SKM-1 treated with dmso at 0.1 percent for 144 hours (cell line): ENCODE measurements around the gene SOBP.

Experiments
- DNase-seq: peaks from one replicate; lab custom pipeline; 2025; ENCODE audit not compliant: unreplicated experiment; lab: John Stamatoyannopoulos, UW

Gene SOBP

DNA sequence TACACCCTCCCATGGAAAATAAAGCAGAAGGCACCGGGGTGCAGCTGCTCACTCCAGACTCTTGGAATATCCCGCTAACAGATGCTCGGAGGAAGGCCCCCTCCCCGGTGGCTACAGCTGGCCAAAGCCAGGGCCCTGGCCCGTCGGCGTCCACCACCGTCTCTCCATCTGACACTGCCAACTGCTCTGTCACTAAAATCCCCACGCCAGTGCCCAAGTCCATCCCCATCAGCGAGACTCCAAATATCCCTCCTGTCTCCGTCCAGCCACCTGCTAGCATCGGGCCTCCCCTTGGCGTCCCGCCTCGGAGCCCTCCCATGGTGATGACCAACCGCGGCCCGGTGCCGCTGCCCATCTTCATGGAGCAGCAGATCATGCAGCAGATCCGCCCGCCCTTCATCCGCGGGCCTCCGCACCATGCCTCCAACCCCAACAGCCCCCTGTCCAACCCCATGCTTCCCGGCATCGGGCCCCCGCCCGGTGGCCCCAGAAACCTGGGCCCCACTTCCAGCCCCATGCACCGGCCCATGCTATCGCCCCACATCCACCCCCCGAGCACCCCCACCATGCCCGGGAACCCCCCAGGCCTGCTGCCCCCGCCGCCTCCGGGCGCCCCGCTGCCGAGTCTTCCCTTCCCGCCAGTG lies 143.9 kb downstream of the SOBP start:
- no peak for DNase-seq

DNA sequence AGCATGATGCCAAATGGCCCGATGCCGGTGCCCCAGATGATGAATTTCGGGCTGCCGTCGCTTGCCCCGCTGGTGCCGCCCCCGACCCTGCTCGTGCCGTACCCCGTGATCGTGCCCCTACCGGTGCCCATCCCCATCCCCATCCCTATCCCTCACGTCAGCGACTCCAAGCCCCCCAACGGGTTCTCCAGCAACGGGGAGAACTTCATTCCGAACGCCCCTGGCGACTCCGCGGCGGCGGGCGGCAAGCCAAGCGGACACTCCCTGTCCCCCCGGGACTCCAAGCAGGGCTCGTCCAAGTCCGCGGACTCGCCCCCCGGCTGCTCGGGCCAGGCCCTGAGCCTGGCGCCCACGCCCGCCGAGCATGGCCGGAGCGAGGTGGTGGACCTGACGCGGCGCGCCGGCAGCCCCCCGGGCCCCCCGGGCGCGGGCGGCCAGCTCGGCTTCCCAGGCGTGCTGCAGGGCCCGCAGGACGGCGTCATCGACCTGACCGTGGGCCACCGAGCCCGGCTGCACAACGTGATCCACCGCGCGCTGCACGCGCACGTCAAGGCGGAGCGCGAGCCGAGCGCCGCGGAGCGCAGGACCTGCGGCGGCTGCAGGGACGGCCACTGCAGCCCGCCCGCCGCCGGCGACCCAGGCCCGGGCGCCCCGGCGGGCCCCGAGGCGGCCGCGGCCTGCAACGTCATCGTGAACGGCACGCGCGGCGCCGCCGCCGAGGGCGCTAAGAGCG lies 144.6 kb downstream of the SOBP start:
- no peak for DNase-seq

DNA sequence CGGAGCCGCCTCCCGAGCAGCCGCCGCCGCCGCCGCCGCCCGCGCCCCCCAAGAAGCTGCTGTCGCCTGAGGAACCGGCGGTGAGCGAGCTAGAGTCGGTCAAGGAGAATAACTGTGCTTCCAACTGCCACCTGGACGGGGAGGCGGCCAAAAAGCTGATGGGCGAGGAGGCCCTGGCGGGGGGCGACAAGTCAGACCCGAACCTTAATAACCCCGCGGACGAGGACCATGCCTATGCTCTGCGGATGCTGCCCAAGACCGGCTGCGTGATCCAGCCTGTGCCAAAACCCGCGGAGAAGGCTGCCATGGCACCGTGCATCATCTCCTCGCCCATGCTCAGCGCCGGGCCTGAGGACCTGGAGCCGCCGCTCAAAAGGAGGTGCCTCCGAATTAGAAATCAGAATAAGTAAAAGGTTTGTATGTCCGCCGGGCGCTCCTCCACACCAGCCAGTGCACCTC lies 145.2 kb downstream of the SOBP start:
- DNase-seq, result no peak

DNA sequence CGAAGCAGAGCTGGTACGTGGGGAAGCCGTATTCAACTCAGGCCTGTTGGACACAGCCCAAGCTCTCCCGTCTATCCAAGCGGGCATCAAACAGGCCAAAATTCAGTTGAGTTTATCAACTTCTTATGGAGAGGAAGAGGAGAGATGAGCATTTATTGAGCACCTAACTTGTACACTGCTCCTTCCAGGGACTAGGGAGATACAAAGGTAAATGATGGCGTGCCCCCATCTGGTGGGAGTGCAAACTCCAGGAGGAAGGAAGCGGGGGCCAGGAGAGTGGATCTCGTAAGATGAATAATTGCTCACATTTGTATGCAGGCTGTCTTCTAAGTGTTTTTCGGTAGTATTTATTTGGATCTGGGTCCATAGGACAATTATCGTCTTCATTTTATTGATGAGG lies 146.6 kb downstream of the SOBP start:
- no peak for DNase-seq

DNA sequence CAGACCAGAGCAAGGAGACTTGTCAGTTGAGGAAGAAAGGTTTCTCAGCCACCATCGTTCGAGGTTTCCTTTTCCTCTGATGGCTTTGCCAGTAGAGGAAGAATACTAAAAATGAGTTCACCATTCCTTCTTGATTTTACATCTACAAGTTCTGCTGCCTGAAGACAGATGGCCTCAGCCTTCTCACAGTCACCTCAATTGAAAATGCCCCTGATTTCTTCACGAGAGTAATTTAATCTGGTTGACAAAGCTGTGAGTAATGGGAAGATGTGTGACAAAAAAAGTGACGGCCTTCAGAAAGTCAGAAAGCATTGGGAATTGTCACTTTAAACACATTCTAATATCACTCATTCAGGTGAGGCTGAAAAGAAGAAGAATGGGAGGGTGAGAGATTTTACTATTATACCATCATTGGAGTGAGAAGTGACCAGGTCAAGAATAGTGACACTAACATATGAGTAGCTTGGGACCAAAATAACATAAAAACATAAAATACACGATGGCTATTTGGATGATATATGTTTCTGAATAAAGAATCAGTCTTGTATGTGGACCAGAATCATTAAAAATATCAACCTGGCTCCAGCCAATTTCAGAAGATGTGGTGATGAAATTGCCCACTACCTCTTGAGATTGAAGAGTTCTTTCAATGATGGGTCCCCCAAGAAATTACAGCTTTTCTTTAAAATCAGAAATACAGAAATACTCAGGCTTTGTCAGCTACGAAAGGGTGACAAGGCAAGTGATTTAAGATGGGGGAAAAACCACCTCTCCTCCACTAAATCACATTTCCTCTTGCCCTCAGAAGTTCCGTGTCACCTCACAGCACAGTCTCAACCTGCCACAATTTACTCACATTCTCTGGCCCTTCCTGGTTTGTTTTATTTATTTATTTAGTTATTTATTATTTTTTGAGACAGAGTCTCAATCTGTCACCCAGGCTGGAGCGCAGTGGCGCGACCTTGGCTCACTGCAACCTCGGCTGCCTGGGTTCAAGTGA lies 147.7 kb downstream of the SOBP start:
- DNase-seq, result no peak

DNA sequence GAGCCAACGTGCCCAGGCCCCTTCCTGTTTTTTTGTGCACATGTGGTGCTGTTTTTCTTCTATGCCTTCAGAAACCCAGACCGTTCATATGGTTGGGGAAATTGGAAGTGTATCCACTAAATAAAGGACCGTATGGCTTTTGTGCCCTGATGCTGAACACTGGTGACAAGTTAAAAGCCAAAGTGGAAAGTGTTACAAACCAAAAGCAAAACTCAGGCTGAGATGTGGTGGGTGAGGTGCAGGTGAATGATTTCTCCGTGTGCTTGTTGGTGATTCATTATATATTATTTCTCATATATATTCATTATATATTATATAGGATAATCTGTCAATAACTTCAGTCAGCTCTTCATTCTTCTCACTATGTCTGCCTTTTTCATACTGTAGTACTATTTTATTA lies 148.6 kb downstream of the SOBP start:
- DNase-seq, result no peak

DNA sequence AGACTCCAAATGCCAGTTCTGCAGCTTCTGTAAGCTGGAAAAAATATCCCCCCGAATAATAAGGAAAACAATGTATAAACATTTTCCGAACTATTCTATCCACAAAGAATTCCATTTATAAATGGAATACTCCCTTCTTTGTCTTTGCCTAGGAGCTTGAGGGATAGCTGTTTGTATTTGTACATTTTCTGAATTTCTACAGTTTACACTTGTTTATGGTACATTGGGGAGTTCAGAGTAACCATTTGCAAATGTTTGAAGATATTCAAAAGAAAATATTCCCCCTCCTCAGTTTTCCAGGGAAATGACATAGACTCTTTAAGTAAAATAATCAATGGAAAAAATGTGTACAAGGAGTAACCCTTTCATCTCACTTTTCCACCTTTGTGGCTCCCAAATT lies 149.6 kb downstream of the SOBP start:
- DNase-seq, result no peak

DNA sequence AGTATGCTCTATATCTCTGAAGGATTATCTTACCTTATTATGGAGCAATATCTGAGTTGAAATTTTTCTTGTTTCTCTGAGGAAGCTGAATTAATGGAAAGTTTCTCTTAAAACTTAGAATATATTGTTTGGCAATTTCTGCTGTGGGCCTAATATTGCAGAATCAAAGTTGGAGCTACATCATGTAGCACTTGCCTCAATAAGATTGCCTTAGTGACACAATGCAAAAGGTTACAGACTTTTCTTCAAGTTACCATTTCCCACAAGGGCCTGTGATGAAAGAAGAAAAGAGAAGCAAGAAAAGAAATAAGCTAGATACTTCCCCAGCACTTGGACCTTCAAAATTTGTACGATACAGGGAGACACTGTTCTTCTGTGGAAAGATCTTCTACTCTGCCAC lies 151.2 kb downstream of the SOBP start:
- no peak for DNase-seq

DNA sequence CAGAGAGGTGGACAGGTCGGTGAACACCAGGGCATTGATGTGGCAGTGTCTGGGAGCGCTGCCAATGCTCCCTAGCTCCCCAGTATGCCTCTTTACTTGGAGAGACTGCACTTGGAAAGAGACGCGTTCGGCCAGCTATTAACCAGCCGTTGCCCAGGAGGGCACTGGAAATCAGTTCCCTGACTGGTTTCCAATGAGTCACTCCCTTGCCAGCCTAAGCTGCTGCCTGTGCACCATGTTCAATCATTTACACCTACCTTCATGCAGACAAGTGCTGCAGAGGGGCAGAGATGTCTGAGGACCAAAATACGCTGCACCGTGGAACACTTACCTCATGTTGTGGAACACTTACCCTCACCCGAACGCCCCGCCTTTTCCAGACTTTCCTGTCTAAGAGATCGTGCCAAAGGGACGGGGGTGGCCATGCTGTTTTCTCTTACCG lies 151.6 kb downstream of the SOBP start:
- DNase-seq, result no peak

DNA sequence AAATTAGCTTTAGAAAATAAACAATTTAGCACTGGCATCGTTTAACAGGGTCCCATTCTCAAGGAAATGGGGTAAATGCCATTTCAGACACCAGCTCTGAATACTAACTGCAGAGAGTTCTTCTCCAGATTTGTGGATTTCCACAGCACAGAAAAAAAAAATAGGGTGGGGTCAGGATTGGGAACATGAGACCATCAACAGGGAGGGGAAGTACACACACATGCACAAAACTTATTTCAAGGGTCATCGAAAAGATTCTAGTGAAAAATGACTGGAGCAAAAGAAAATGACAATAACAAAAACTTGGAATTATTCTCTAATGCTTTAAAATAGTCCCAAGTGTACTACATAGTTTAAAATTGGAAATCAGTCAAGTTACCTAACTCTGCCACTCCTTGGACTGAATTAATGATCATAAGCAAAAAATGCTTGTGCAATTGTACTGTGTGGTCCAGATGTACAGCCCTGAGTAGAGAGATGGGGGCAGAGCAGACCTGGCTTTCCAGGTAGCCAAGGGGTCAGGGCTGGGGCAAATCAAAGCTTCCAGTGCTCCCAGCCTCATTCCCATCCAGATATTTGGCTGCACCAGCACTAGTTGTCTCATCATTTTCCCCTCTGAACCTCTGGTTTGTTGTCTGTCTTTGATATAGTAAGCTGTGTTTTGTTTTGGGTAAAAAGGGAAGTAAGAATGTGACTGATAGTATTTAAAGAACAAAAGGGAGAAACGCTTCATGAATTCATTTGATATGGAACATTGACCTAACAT lies 152.4 kb downstream of the SOBP start:
- DNase-seq, result no peak

DNA sequence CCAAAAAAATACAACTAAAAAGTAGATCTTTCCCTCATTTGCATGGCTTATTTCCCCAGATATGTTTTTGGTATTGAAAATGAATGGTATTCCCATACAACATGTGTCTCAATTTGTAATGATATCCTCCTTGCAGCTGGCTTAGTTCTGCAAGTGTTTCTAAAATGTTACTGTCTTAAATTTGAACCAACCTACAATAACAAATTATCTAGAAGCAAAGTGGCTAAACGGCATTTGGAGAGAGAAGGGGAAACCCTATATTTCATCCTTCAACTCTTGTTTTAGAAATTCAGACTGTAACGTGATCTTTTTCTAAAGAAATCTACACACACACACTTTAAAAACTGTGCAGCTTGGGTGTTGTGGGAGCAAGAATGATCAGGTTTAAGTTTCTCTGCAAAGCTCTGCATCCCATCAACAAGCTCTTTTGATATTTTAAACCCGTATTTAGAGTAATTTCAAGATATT lies 153.0 kb downstream of the SOBP start:
- no peak for DNase-seq

DNA sequence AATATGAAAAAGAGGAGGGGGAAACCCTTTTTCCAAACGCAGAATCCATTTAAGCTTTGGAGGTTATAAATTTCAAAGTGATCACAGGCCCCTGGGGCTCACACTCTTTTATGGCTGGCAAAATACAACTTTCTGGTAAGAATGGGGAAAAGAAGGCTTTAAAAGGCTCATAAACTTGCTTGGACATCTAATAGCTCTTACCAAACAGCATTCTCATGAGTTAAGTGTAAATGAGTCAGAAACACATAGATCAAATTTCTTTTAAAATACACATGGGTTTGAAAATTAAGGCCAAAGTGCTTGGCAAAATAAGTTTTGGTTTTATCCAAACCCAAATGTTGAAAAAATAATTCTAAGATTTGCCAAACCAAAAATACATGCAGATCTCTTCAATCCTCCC lies 154.6 kb downstream of the SOBP start:
- DNase-seq, result no peak

DNA sequence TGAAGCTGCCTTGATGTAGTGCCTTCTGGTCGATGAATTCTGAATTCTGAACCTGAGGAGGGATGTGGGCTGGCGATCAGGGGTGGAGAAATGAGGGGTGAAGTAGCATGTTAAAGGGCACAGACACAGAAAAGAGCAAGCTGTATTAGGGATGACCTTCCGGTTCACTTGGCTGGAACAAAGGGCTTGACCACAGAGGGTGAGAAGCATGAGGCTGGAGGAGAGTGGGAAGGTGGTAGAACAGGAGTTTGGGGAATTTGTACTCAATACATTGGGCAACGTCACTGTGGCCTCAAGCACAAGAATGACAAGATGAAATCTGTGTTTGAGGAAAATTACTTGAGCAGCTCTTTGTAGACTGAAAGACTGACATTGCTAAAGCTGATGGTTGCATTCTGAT lies 155.8 kb downstream of the SOBP start:
- DNase-seq, result no peak

DNA sequence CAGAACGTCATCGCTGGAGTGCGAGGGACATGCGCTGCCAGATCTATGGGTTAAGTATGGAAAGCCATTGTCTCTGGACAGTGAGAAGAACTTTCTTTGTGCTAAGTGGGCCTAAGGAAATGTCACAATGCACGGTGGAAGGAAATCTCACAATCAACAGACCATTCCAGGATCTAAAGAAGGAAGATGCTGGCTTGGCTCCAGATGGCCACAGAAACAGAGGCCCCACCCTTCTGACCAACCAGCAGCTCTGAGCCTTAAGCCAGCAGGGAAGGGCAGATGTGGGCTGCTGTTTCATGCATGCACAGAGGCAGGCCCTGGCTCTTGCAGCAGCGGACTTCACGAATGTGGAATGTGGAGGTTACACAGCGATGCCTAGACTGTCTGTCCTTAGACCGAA lies 156.3 kb downstream of the SOBP start:
- no peak for DNase-seq

DNA sequence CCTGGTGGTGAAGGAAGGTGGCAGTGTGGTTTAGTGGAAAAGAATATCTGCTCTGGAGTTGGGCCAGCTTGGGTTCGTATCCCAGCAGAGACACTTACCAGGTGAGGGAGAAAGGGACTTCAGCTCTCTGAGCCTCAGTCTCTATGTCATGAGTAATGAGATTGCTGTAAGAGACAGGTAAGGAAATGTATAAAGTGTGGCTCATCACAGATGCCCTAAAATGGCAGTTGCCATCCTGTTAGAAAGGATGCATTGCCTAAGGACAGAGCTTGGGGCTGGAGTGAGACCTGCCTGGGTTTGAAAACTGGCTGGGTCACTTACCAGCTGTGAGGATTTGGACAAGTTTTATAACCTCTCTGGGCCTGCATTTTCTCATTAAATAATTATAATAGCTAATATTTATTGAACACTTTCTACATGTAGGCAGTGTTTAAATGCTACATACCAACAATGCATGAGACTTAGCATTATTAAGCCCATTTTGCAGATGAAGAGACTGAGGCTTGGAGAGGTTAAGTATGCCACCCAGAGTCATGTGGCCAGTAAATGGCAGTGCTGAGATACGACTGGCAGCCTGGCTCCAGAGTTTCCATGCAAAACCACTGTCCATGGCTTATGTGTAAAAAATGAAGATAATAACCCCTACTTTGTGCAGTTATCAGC lies 157.0 kb downstream of the SOBP start:
- DNase-seq, result no peak

DNA sequence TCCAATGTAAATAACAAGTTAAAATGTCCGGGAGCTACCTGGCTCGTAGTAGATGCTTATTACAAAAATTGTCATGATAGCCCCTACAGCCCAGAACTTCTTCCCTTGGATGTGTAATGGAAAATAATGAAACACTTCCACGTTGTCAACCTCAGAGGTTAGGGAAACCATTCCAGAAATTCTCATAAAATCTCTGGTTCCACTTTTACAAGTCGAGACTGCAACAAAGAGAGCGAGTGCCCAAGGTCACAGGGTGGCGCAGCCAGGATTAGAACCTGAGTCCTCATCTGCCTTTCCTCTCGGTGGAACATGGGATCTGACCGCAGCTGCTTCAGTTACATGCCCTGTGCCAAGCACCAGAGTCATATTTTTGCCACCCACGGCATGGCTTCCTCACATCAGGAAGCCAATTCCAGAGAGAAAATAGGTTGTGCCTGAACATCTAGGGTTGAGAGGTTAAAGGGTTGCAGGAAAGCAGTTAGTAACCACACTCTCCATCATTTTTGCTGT lies 157.6 kb downstream of the SOBP start:
- no peak for DNase-seq

DNA sequence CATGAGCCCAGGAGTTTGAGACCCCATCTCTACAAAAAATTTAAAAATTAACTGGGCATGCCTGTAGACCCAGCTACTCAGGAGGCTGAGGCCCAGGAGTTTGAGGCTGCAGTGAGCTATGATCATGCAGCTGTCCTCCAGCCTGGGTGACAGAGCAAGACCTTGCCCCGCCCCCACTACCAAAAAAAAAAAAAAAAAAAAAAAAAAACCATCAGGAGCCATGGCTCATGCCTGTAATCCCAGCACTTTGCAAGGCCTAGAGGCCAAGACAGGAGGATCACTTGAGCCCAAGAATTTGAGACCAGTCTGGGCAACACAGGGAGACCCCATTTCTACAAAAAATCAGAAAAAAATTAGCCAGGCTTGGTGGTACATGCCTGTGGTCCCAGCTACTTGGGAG lies 159.1 kb downstream of the SOBP start:
- DNase-seq, result no peak

DNA sequence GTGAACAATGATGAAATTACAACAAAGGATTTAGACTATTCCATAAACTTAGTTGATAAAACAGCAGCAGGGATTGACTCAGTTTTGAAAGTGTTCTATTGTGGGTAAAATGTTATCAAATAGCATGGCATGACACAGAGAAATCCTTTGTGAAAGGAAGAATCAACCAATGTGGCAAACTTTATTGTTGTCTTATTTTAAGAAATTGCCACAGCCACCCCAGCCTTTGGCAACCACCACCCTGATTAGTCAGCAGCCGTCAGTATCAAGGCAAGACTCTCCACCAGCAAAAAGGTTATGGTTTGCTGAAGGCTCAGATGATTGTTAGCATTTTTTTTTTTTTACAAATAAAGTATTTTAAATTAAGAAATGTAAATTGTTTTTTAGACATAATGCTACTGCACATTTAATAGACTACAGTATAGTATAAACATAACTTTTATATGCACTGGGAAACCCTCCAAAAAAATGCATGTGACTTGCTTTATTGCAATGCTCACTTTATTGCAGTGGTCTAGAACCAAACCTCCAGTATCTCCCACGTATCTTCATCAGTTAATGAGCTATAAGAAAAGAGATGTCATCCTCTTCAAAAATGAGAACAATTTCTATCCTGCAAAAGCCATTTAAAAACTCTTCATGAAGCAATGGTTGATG lies 162.7 kb downstream of the SOBP start:
- DNase-seq, result no peak

DNA sequence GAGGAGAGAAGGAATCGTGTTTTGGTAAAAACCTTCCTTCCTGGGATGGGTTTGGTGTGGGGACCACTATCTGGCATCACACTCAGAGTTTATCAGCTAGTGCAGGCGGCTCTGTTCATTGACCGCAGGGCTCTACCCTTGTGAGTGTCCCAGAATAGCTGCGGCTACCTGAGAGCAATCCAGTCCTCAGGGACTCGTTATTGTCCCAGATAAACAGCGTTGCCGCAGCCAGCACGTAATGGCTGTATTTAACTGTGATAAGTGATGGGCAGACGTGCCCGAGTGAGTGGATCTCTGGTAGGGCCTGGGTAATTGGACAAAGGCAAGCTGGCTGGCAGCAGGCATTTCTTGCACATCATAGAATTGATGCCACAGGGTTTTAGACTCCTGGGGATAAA lies 163.3 kb downstream of the SOBP start:
- no peak for DNase-seq
